Retinal pigment epithelial cell (primary cell): ENCODE data around the gene TAAR1.
"Not testable (repeated sequence)": the region's sequence is repeated elsewhere in the genome, so short reads cannot be mapped to it uniquely, and the experiment has no call there.

Experiments
- DNase-seq: peaks from one replicate; pipeline ENCODE4 v3.0.0-alpha.2; 2010; ENCODE audit warnings: low read depth
- H3K4me3 ChIP-seq: 2 replicates; pipeline ENCODE4 v1.5.1; 2011; ENCODE audit warnings: mild to moderate bottlenecking, low read length, control low read depth, moderate library complexity
- CTCF ChIP-seq: conservative IDR thresholded peaks from 2 replicates; pipeline ENCODE4 v1.5.1; 2011; ENCODE audit warnings: low read depth, low read length, control low read depth, inconsistent platforms

The TAAR1 gene

DNA sequence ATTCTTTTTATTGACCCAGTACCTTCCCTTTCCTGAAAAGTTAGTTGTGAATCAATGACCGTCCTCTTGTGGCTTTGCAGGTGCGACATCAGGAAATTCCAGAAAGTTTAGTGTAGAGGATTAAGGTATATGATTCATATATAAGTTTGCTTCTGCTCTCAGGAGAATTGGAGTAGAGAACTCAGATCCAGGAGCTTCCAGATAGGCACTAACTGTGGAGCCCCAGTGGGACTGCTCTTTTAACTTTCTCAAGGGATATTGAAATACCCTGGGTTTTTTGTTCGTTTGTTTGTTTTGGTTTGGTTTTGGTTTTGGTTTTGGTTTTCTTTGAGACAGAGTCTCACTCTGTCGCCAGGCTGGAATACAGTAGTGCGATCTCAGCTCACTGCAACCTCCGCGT lies 44.4 kb downstream of the TAAR1 start:
- H3K4me3 ChIP-seq: no peak overlapping the region
- DNase-seq: no peak
- no peak for TF ChIP-seq CTCF

DNA sequence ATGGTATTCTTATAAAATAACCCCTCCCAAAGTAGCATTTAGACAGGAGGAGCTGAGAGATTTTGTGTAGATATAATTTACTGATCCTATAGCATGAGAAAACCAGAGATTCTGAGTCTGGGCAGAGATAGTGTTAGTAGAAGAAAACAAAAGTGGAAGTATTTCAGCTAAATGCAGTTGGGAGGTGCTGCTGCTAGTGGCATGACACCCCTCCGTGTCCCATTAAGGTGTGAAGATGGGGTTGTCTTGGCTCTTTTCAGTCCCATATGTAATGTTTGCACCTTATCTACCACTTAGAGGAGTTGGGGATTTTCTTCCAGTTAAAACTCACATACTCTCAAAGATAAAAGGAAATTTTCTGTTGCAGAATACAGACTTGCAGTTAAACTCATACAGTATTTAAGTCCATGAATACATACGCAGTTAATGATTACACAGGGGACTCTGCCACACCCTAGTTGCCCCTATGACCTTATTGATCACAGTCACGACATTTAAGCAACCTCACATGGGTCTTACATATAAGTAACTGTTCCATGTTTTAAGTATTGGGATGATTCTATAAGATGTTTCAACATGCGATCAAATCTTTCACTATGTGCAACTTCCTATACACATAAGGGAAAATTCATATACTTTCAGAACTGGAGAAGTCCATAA lies 46.4 kb downstream of the TAAR1 start:
- H3K4me3 ChIP-seq: no peak overlapping the region
- TF ChIP-seq CTCF: no peak
- no peak for DNase-seq

DNA sequence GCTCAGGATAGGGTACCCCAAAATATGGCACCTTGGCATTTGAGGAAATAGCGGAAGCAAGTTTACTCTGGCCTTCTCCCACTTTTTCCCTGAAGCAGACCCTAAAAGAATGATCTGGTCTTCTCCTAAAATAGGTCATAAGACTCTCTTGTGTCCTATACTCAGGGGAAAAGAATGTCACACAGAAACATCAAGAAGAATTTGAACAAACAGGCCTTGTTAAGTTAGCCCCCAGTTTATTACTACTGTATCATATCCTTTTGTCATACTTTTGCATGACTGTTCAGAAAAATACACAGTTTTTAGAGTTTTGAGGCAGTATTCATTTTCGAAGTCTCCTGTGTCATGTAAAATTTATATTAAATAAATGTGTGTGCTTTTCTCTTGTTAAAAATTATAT lies 47.4 kb downstream of the TAAR1 start:
- no peak for DNase-seq
- H3K4me3 ChIP-seq: no peak overlapping the region
- TF ChIP-seq CTCF: no peak

- H3K4me3 ChIP-seq: no peak overlapping the region
- no peak for DNase-seq
- no peak for TF ChIP-seq CTCF
These were observed 51.3 kb downstream of the TAAR1 start for GRCh38 chr6:132607544-132608233.

GRCh38 chr6:132604635-132605152 lies 54.3 kb downstream of the TAAR1 start:
- no peak overlapping the region for H3K4me3 ChIP-seq
- TF ChIP-seq CTCF: no peak
- DNase-seq: no peak

DNA sequence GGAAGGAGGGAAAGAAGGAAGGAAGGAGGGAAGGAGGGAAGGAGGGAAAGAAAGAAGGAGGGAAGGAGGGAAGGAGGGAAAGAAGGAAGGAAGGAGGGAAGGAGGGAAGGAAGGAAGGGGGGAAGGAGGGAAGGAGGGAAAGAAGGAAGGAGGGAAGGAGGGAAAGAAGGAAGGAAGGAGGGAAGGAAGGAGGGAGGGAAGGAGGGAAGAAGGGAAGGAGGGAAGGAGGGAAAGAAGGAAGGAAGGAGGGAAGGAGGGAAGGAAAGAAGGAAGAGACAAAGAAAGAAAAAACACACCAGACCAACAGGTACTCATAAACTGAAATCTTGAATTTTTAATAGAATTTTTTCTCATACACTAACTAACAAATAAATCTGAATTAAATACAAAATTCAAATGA lies 58.1 kb downstream of the TAAR1 start:
- DNase-seq, H3K4me3 ChIP-seq: not testable (repeated sequence)

- H3K4me3 ChIP-seq: no peak overlapping the region
- peak; percentile 10 for DNase-seq
- TF ChIP-seq CTCF: peak; percentile 55
These were observed 60.5 kb downstream of the TAAR1 start for GRCh38 chr6:132598473-132598872.
